ENCODE data around the gene LAMC3.
"Not testable (repeated sequence)": the region's sequence is repeated elsewhere in the genome, so short reads cannot be mapped to it uniquely, and the experiment has no call there.

LAMC3 gene

GRCh38 chr9:131101207-131101964 is 92.4 kb downstream of the LAMC3 start:
- no peak for DNase-seq

- DNase-seq = no peak
These were observed 94.0 kb downstream of the LAMC3 start for GRCh38 chr9:131103024-131103423.

GRCh38 chr9:131103535-131103934 is 94.6 kb downstream of the LAMC3 start:
- no peak for DNase-seq

GRCh38 chr9:131104016-131104740 is 95.2 kb downstream of the LAMC3 start:
- no peak for DNase-seq

GRCh38 chr9:131105952-131106351 is 97.0 kb downstream of the LAMC3 start:
- no peak for DNase-seq

- DNase-seq = no peak
These were observed 98.8 kb downstream of the LAMC3 start for GRCh38 chr9:131107760-131108159.

- DNase-seq = no peak
These were observed 102.3 kb downstream of the LAMC3 start for GRCh38 chr9:131111186-131111853.

GRCh38 chr9:131111854-131112311 is 102.9 kb downstream of the LAMC3 start:
- DNase-seq = no peak

- no peak for DNase-seq
These were observed 103.6 kb downstream of the LAMC3 start for GRCh38 chr9:131112374-131113154.

GRCh38 chr9:131113655-131114054 is 104.7 kb downstream of the LAMC3 start:
- DNase-seq = no peak

- no peak for DNase-seq
These were observed 105.1 kb downstream of the LAMC3 start for GRCh38 chr9:131114084-131114535.

- not testable (repeated sequence) for DNase-seq
These were observed 106.4 kb downstream of the LAMC3 start for GRCh38 chr9:131115360-131115742.

GRCh38 chr9:131116281-131117120 is 107.5 kb downstream of the LAMC3 start:
- no peak for DNase-seq

- peak in 1 of 2 experiments; percentile 42 for DNase-seq
These were observed 108.3 kb downstream of the LAMC3 start for GRCh38 chr9:131117121-131117761.

- no peak for DNase-seq
These were observed 108.8 kb downstream of the LAMC3 start for GRCh38 chr9:131117762-131118145.

- DNase-seq = no peak
These were observed 110.6 kb downstream of the LAMC3 start for GRCh38 chr9:131119600-131119999.

GRCh38 chr9:131120620-131121228 is 111.8 kb downstream of the LAMC3 start:
- no peak for DNase-seq

- DNase-seq = no peak
These were observed 112.4 kb downstream of the LAMC3 start for GRCh38 chr9:131121346-131121745.

- DNase-seq = no peak
These were observed 113.2 kb downstream of the LAMC3 start for GRCh38 chr9:131122158-131122557.

- DNase-seq = no peak
These were observed 116.0 kb downstream of the LAMC3 start for GRCh38 chr9:131125038-131125287.
